CD4-positive, alpha-beta T cell (primary cell): ENCODE measurements around the gene SUGP1. TPM values are rescaled to one million over a fixed set of nuclear protein-coding genes. Genes with fewer than 3 reads are reported as not detected.
A peak's percentile ranks its signal among the peaks of the same experiment; 100 is the strongest.

Source experiments
- ATAC-seq: fragments of 200-7000 bp; cut with Tn5 transposase; one replicate; pipeline ENCODE4 v1.10.0; 2022; ENCODE audit warnings: mild to moderate bottlenecking; ENCODE audit not compliant: poor library complexity
- CTCF ChIA-PET: fragments of 350-600 bp; sonication (Branson Sonifier 250); formaldehyde crosslinking; loops from one replicate; lab custom pipeline; 2021; ENCODE audit warnings: antibody characterized with exemption, inconsistent platforms; lab: Charles Lee
- POLR2A ChIA-PET: fragments of 350-600 bp; sonication (Branson Sonifier 250); formaldehyde crosslinking; loops from one replicate; lab custom pipeline; 2021; ENCODE audit warnings: antibody characterized with exemption, inconsistent platforms; lab: Charles Lee
- DNase-seq, 14 experiments: peaks; one replicate each; pipeline ENCODE4 v3.0.0-alpha.2; 2013 to 2020; ENCODE audit warnings: mixed read lengths in 2 of 14
- H3K27ac ChIP-seq, 2 donors: one replicate each; pipeline versions ENCODE4 v1.5.1 to v1.7.0; 2013; ENCODE audit warnings: low read length in 2 of 2, low read depth in 1 of 2, mild to moderate bottlenecking in 1 of 2
- H3K27me3 ChIP-seq, 2 experiments: 1 replicate in 1 of 2; 2 replicates in 1 of 2; pipeline versions ENCODE4 v1.6.1 to v1.7.0; 2013; ENCODE audit warnings: low read length in 2 of 2, control low read depth in 1 of 2, mild to moderate bottlenecking in 1 of 2, moderate library complexity in 1 of 2; ENCODE audit not compliant: insufficient read depth in 2 of 2, control insufficient read depth in 1 of 2
- H3K36me3 ChIP-seq: one replicate; pipeline ENCODE4 v1.6.1; 2013; ENCODE audit warnings: low read length, control low read depth; ENCODE audit not compliant: insufficient read depth
- H3K4me1 ChIP-seq: one replicate; pipeline ENCODE4 v1.6.1; 2013; ENCODE audit warnings: low read length, control low read depth; ENCODE audit not compliant: insufficient read depth
- H3K4me3 ChIP-seq: one replicate; pipeline ENCODE4 v1.5.1; 2013; ENCODE audit warnings: mild to moderate bottlenecking, low read length, moderate library complexity
- H3K9me3 ChIP-seq, 2 experiments: 1 replicate in 1 of 2; 2 replicates in 1 of 2; pipeline versions ENCODE4 v1.6.1 to v1.7.0; 2013; ENCODE audit warnings: low read length in 2 of 2, mild to moderate bottlenecking in 2 of 2, control low read depth in 1 of 2, moderate library complexity in 1 of 2; ENCODE audit not compliant: control insufficient read depth in 1 of 2, insufficient read depth in 1 of 2
- H3K27ac Mint-ChIP-seq: one replicate; pipeline ENCODE4 v1.8.0; 2020; ENCODE audit warnings: mixed read lengths
- H3K27me3 Mint-ChIP-seq: one replicate; pipeline ENCODE4 v1.8.0; 2021; ENCODE audit warnings: mixed read lengths
- H3K36me3 Mint-ChIP-seq: one replicate; pipeline ENCODE4 v1.8.0; 2021; ENCODE audit warnings: low read depth, mixed read lengths
- H3K4me1 Mint-ChIP-seq: one replicate; pipeline ENCODE4 v1.8.0; 2021; ENCODE audit warnings: low read depth, mixed read lengths
- H3K4me3 Mint-ChIP-seq: one replicate; pipeline ENCODE4 v1.8.0; 2020; ENCODE audit warnings: mild to moderate bottlenecking, mixed read lengths
- H3K9me3 Mint-ChIP-seq: one replicate; pipeline ENCODE4 v1.8.0; 2020; ENCODE audit warnings: mixed read lengths
- CTCF ChIP-seq: fragments of 200-600 bp; IDR thresholded peaks from one replicate; pipeline ENCODE4 v1.8.0; 2022; ENCODE audit warnings: antibody characterized with exemption, mild to moderate bottlenecking
- intact Hi-C, 2 experiments: fragments of 100-400 bp; cut with DNase I in 1 of 2; cut with micrococcal nuclease in 1 of 2; formaldehyde crosslinking; loops; one replicate each; pipeline versions ENCODE4 v1.15.1 to v1.9.0; 2023 to 2025; cut with DNase I, micrococcal nuclease
- total RNA-seq, 174 experiments: library from RNA in 2 of 174; stranded (reverse) in 2 of 174; gene quantifications; one replicate each; pipeline ENCODE4 v1.2.3 and lab custom pipeline; 2021 to 2026

Gene SUGP1
- total RNA-seq, 2 experiments from 2014 or later: 49.7 to 56.0 TPM

- TF ChIP-seq CTCF: no peak
- Histone ChIP-seq H3K27me3 (no peaks in the 10 kb centered on the region), H3K9me3 (no peaks in the 10 kb centered on the region), H3K4me3 (no peak overlapping the region), H3K27ac (no peak overlapping the region), H3K4me1 (no peaks in the 10 kb centered on the region), H3K36me3 (peaks cover 88% of the 10 kb centered on the region)
- Mint-ChIP-seq H3K4me3 (no peak overlapping the region), H3K36me3 (peaks cover 74% of the 10 kb centered on the region), H3K27ac (no peak overlapping the region), H3K4me1 (no peaks in the 10 kb centered on the region), H3K9me3 (no peaks in the 10 kb centered on the region), H3K27me3 (no peaks in the 10 kb centered on the region)
- intact Hi-C loops: no loop called here
- ChIA-PET CTCF (no interaction called here), POLR2A (interaction anchor here (1.1 kb wide), 1 partner anchor 22 kb away, joined by 3 read pairs; no protein-coding TSS in a partner anchor)
- ATAC-seq (no peak), DNase-seq (no peak)
Measured at GRCh38 chr19:19343016-19343362, 22.7 kb upstream of the SUGP1 start.

- DNase-seq (peak in 1 of 14 experiments; percentile 34), ATAC-seq (no peak)
- ChIA-PET POLR2A (no interaction called here), CTCF (no interaction called here)
- H3K9me3 Mint-ChIP-seq: no peaks in the 10 kb centered on the region
- no peaks in the 10 kb centered on the region for H3K27me3 ChIP-seq
- H3K4me1 ChIP-seq: no peaks in the 10 kb centered on the region
- intact Hi-C loops: no loop called here
- peaks cover 76% of the 10 kb centered on the region for H3K36me3 Mint-ChIP-seq
- H3K4me3 ChIP-seq: no peak overlapping the region
- H3K4me3 Mint-ChIP-seq: no peak overlapping the region
- H3K27ac Mint-ChIP-seq: no peak overlapping the region
- H3K27ac ChIP-seq: no peak overlapping the region
- H3K36me3 ChIP-seq: peaks cover 88% of the 10 kb centered on the region
- TF ChIP-seq CTCF: no peak
- H3K27me3 Mint-ChIP-seq: no peaks in the 10 kb centered on the region
- no peaks in the 10 kb centered on the region for H3K9me3 ChIP-seq
- no peaks in the 10 kb centered on the region for H3K4me1 Mint-ChIP-seq
Measured at GRCh38 chr19:19342086-19343015, 22.0 kb upstream of the SUGP1 start.

- CTCF ChIA-PET: no interaction called here
- Histone ChIP-seq H3K4me1 (no peaks in the 10 kb centered on the region), H3K27ac (no peak overlapping the region), H3K9me3 (no peaks in the 10 kb centered on the region), H3K27me3 (no peaks in the 10 kb centered on the region), H3K4me3 (no peak overlapping the region), H3K36me3 (peaks cover 88% of the 10 kb centered on the region)
- no peak overlapping the region for H3K4me3 Mint-ChIP-seq
- no peak for TF ChIP-seq CTCF
- intact Hi-C loops: no loop called here
- no peak overlapping the region for H3K27ac Mint-ChIP-seq
- peaks cover 75% of the 10 kb centered on the region for H3K36me3 Mint-ChIP-seq
- no peak for ATAC-seq
- DNase-seq: no peak
- no peaks in the 10 kb centered on the region for H3K27me3 Mint-ChIP-seq
- POLR2A ChIA-PET: no interaction called here
- H3K4me1 Mint-ChIP-seq: no peaks in the 10 kb centered on the region
- no peaks in the 10 kb centered on the region for H3K9me3 Mint-ChIP-seq
Measured at GRCh38 chr19:19341026-19341425, 20.7 kb upstream of the SUGP1 start.
